HUES6 (cell line): ENCODE results near the gene NRDE2.
"Not testable (repeated sequence)": the region's sequence is repeated elsewhere in the genome, so short reads cannot be mapped to it uniquely, and the experiment has no call there.

ENCODE experiments used
- H3K27ac ChIP-seq: 2 replicates; pipeline ENCODE4 v1.7.0; 2013; ENCODE audit warnings: low read depth, mild to moderate bottlenecking, low read length, inconsistent platforms
- H3K27me3 ChIP-seq: 2 replicates; pipeline ENCODE4 v1.6.1; 2013; ENCODE audit warnings: low read length; ENCODE audit not compliant: control insufficient read depth, insufficient read depth
- H3K36me3 ChIP-seq: 2 replicates; pipeline ENCODE4 v1.6.1; 2013; ENCODE audit warnings: low read length; ENCODE audit not compliant: control insufficient read depth, insufficient read depth
- H3K4me1 ChIP-seq: 2 replicates; pipeline ENCODE4 v1.6.1; 2013; ENCODE audit warnings: low read length; ENCODE audit not compliant: control insufficient read depth, insufficient read depth
- H3K4me3 ChIP-seq: 2 replicates; pipeline ENCODE4 v1.5.1; 2013; ENCODE audit warnings: low read depth, low read length
- H3K9ac ChIP-seq: one replicate; pipeline ENCODE4 v1.6.1; 2013; ENCODE audit warnings: mild to moderate bottlenecking, low read length
- H3K9me3 ChIP-seq: 2 replicates; pipeline ENCODE4 v1.6.1; 2013; ENCODE audit warnings: low read depth, low read length; ENCODE audit not compliant: control insufficient read depth, insufficient read depth

The NRDE2 gene

DNA sequence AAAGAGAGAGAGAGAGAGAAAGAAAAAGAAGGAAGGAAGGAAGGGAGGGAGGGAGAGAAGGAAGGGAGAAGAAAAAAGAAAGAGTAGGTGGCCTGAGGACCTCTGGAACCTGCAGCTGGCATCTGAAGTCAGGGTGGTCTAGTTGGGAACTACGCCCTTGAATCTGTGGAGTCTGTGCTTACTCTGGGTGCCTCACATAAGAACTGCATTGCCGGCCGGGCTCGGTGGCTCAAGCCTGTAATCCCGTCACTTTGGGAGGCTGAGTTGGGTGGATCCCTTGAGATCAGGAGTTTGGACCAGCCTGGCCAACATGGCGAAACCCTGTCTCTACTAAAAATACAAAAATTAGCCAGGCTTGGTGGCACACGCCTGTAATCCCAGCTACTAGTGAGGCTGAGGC, 10.0 kb upstream of the NRDE2 start:
- Histone ChIP-seq H3K27ac (no peak overlapping the region), H3K27me3 (peaks cover 3% of the 10 kb centered on the region; the same call in 1 of the 2 replicates), H3K4me3 (no peak overlapping the region), H3K9ac (no peak overlapping the region), H3K9me3 (no peaks in the 10 kb centered on the region), H3K4me1 (peaks cover 12% of the 10 kb centered on the region; the same call in 1 of the 2 replicates), H3K36me3 (no peaks in the 10 kb centered on the region)

GRCh38 chr14:90341232-90341631, 9.5 kb upstream of the NRDE2 start:
- not testable (repeated sequence) for H3K36me3 ChIP-seq, H3K9me3 ChIP-seq, H3K9ac ChIP-seq, H3K4me3 ChIP-seq, H3K27me3 ChIP-seq, H3K27ac ChIP-seq
- H3K4me1 ChIP-seq: peaks cover 11% of the 10 kb centered on the region; the same call in 1 of the 2 replicates

GRCh38 chr14:90336985-90337384, 5.2 kb upstream of the NRDE2 start:
- Histone ChIP-seq H3K4me1 (no peaks in the 10 kb centered on the region), H3K27ac (no peak overlapping the region), H3K9ac (no peak overlapping the region), H3K27me3 (peaks cover 25% of the 10 kb centered on the region), H3K4me3 (no peak overlapping the region), H3K36me3 (no peaks in the 10 kb centered on the region), H3K9me3 (no peaks in the 10 kb centered on the region)

DNA sequence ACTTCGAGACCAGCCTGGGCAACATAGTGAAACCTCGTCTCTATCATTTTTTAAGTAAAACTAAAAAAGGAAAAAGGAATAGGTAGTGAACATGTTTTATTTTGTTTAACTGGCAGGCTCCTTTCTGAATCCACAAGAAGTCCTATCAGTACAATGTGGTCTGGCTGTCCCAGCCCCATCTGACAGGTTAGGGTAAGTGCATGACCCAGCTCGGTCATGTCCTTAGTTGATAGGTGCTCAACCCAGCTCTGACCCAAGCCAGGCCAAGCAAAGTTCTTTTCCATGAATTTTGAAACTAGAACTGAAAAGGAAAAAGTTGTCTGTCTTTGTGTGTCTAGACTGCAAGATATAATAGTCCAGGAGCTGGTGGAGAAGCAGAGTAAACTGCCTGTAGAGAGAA, 4.7 kb upstream of the NRDE2 start:
- no peak overlapping the region for H3K4me3 ChIP-seq
- H3K9ac ChIP-seq: no peak overlapping the region
- H3K27me3 ChIP-seq: peaks cover 25% of the 10 kb centered on the region
- no peak overlapping the region for H3K27ac ChIP-seq
- H3K36me3 ChIP-seq: no peaks in the 10 kb centered on the region
- H3K9me3 ChIP-seq: no peaks in the 10 kb centered on the region
- H3K4me1 ChIP-seq: no peaks in the 10 kb centered on the region

GRCh38 chr14:90332271-90332584, 487 bp upstream of the NRDE2 start:
- Histone ChIP-seq H3K27ac (no peak overlapping the region), H3K4me1 (no peaks in the 10 kb centered on the region), H3K36me3 (no peaks in the 10 kb centered on the region), H3K9ac (peak overlapping the region; percentile 22), H3K4me3 (peak overlapping the region; percentile 58), H3K27me3 (peaks cover 23% of the 10 kb centered on the region), H3K9me3 (no peaks in the 10 kb centered on the region)

DNA sequence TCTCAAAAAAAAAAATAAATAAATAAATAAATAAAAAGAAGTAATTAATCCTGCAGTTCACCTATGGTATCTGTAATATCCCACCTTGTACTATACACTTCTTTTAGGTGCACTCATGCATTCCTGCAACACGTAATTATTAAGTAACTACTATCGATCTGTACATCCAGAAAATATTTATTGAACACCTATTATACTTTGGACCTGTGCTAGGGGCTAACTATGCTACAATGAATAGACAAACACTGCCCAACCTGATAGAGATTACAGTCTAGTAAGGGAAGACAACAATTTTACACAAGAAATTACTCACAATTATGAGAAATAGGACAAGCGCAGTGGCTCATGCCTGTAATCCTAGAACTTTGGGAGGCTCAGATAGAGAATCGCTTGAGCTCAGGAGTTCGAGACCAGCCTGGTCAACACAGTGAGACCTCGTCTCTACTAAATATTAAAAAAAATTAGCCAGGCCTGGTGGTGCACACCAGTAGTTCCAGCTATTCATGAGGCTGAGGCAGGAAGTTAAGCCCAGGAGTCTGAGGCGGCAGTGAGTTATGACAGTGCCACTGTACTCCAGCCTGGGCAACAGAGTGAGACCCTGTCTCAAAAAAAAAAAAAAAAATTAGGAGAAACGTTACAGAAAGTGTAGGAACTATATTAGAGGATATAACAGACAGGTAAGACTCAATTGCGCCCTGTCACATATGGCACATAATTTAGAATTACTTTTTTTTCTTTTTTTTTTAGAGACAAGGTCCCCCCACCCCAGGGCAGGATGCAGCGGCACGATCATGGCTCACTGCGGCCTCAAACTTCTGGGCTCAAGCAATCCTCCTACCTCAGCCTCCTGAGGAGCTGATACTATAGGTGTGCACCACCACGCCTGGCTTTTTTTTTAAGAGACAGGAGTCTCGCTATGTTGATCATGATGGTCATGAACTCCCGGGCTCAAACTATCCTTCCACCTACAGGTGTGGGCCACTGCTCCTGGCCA, 1.2 kb downstream of the NRDE2 start:
- Histone ChIP-seq H3K9me3 (no peaks in the 10 kb centered on the region), H3K36me3 (no peaks in the 10 kb centered on the region), H3K27me3 (peaks cover 16% of the 10 kb centered on the region), H3K9ac (peak overlapping the region; percentile 94), H3K4me1 (no peaks in the 10 kb centered on the region), H3K4me3 (peak overlapping the region; percentile 89), H3K27ac (no peak overlapping the region)

DNA sequence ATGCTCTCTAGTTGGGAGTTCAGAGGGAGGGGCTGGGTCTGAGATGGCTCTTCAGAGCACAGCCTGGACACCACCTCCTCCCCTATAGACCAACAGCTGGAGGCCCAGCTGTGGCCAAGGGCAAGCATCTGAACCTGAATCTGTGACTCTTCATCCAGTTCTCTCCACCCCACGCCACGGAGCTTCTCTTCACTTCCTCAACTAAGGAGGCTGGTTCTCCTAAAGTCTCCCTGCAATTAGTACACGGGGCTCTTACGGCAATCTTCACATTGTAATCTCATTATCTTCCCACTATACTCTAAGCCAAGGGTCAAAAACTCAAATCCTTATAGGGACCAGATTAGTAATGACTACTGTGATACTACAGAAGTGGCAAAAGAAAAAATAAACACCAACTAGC, 9.8 kb downstream of the NRDE2 start:
- no peak overlapping the region for H3K4me3 ChIP-seq
- H3K9ac ChIP-seq: no peak overlapping the region
- no peak overlapping the region for H3K27ac ChIP-seq
- H3K4me1 ChIP-seq: no peaks in the 10 kb centered on the region
- peaks cover 6% of the 10 kb centered on the region; the same call in 1 of the 2 replicates for H3K36me3 ChIP-seq
- H3K9me3 ChIP-seq: no peaks in the 10 kb centered on the region
- H3K27me3 ChIP-seq: no peaks in the 10 kb centered on the region

- Histone ChIP-seq H3K36me3 (peaks cover 19% of the 10 kb centered on the region), H3K4me3 (no peak overlapping the region), H3K9ac (no peak overlapping the region), H3K4me1 (no peaks in the 10 kb centered on the region), H3K27ac (no peak overlapping the region), H3K27me3 (no peaks in the 10 kb centered on the region), H3K9me3 (no peaks in the 10 kb centered on the region)
Measured at GRCh38 chr14:90319634-90320541, 11.9 kb downstream of the NRDE2 start.

DNA sequence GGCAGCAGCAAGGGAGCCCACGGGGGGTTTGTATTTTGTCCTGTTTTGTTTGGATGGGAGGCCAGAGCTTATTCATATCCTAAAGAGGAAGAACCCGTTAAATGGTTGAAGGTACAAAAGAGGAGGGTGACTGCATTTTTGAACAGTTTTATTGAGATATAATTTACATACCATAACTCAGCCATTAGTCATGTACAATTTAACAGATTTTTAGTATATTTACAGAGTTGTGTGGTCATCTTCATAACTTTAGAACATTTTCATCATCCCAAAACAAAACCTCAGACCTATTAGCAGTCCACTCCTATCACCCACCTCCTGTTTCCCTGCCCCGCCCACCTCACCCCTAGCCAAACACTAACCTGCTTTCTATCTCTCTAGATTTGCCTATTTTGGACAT, 12.6 kb downstream of the NRDE2 start:
- peaks cover 23% of the 10 kb centered on the region for H3K36me3 ChIP-seq
- no peaks in the 10 kb centered on the region for H3K27me3 ChIP-seq
- H3K9me3 ChIP-seq: no peaks in the 10 kb centered on the region
- no peak overlapping the region for H3K4me3 ChIP-seq
- H3K4me1 ChIP-seq: no peaks in the 10 kb centered on the region
- no peak overlapping the region for H3K27ac ChIP-seq
- no peak overlapping the region for H3K9ac ChIP-seq

DNA sequence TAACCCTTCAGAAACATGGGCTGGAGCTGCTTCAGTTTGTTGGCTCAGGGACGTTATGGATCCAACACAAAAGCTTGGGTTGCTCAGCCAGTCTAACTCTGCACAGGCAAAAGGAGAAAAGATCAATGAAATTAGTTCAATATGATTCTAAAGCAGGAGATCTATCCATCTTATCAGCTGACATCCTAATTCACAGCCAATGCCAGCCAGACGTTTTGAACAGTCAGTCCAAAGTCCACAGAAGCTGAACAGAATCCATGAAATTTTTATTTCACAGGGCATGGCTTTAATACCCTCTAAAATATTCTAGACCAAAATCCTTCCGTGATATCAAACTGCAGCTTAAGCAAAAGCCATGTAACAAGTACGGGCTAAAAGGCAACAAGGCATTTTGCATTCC, 13.7 kb downstream of the NRDE2 start:
- Histone ChIP-seq H3K36me3 (peaks cover 33% of the 10 kb centered on the region), H3K27ac (no peak overlapping the region), H3K27me3 (no peaks in the 10 kb centered on the region), H3K4me3 (no peak overlapping the region), H3K9me3 (no peaks in the 10 kb centered on the region), H3K9ac (no peak overlapping the region), H3K4me1 (no peaks in the 10 kb centered on the region)

DNA sequence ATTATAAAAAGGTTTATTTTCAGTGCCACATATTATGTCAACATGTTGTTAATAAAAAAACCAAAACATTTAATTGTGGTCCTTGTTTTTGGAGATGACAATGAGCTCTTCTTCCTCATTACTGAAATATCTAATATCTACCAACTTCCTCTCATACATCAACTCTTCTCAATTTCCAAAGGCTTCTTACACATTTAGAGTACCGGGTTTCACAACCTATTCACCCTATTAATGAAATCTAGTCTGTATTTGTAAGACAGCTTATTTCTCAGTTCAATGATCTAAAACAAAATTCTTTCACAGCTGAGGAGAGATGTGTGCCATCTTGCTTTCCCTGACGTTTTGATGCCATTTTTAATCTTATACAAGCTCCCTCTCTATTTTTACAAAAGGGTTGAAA, 14.5 kb downstream of the NRDE2 start:
- Histone ChIP-seq H3K36me3 (peaks cover 35% of the 10 kb centered on the region), H3K27ac (no peak overlapping the region), H3K9me3 (no peaks in the 10 kb centered on the region), H3K4me1 (no peaks in the 10 kb centered on the region), H3K27me3 (no peaks in the 10 kb centered on the region), H3K4me3 (no peak overlapping the region), H3K9ac (no peak overlapping the region)
